ENCODE data around the gene WWC1. TPM values are rescaled to one million over a fixed set of nuclear protein-coding genes. Genes with fewer than 3 reads are reported as not detected.

Gene WWC1
- polyA plus RNA-seq, 10 donors: 0.27 to 3.3 (median 1.2) TPM

GRCh38 chr5:168362097-168362885, 70.8 kb downstream of the WWC1 start:
- no peak for DNase-seq

- DNase-seq: peak in 1 of 3 donors; percentile 83
Observed at GRCh38 chr5:168364151-168364661, 72.8 kb downstream of the WWC1 start.

- peak in 1 of 3 donors; percentile 2 for DNase-seq
Observed at GRCh38 chr5:168364750-168365550, 73.5 kb downstream of the WWC1 start.

GRCh38 chr5:168365581-168366081, 74.2 kb downstream of the WWC1 start:
- no peak for DNase-seq

- peak in 1 of 3 donors; percentile 96 for DNase-seq
Observed at GRCh38 chr5:168366116-168366515, 74.7 kb downstream of the WWC1 start.

GRCh38 chr5:168368854-168369253, 77.4 kb downstream of the WWC1 start:
- DNase-seq: no peak

- no peak for DNase-seq
Observed at GRCh38 chr5:168370831-168371230, 79.4 kb downstream of the WWC1 start.

- no peak for DNase-seq
Observed at GRCh38 chr5:168372356-168372946, 81.0 kb downstream of the WWC1 start.

GRCh38 chr5:168374532-168374931, 83.1 kb downstream of the WWC1 start:
- DNase-seq: no peak

- DNase-seq: no peak
Observed at GRCh38 chr5:168375214-168375613, 83.8 kb downstream of the WWC1 start.

- DNase-seq: no peak
Observed at GRCh38 chr5:168377525-168377924, 86.1 kb downstream of the WWC1 start.

GRCh38 chr5:168378741-168379140, 87.3 kb downstream of the WWC1 start:
- DNase-seq: no peak

GRCh38 chr5:168382421-168382820, 91.0 kb downstream of the WWC1 start:
- no peak for DNase-seq

- DNase-seq: no peak
Observed at GRCh38 chr5:168390491-168390890, 99.0 kb downstream of the WWC1 start.

GRCh38 chr5:168393773-168394172, 102.3 kb downstream of the WWC1 start:
- no peak for DNase-seq

GRCh38 chr5:168400429-168401220, 109.2 kb downstream of the WWC1 start:
- DNase-seq: no peak

GRCh38 chr5:168401226-168401625, 109.8 kb downstream of the WWC1 start:
- DNase-seq: no peak

GRCh38 chr5:168401880-168402279, 110.4 kb downstream of the WWC1 start:
- no peak for DNase-seq

- peak in 2 of 3 donors; percentile 21 to 85 for DNase-seq
Observed at GRCh38 chr5:168404365-168404764, 112.9 kb downstream of the WWC1 start.

- no peak for DNase-seq
Observed at GRCh38 chr5:168407211-168407610, 115.8 kb downstream of the WWC1 start.

Measured in muscle of back (tissue), 11 donors.